Liver (tissue), 2 donors: ENCODE data around the gene TERB2.
"Not testable (repeated sequence)": the region's sequence is repeated elsewhere in the genome, so short reads cannot be mapped to it uniquely, and the experiment has no call there.

Experiments used
- TF ChIP-seq, protein P1 (sequence below): fragments of 150-350 bp; IDR thresholded peaks from 2 replicates; pipeline ENCODE4 v1.5.1; 2017; ENCODE audit warnings: improper control_type of control experiment, low read depth, low read length; ENCODE audit not compliant: missing input control
- TF ChIP-seq, protein P2 (sequence below): IDR thresholded peaks from 2 replicates; pipeline ENCODE4 v1.6.1; 2016; ENCODE audit warnings: antibody characterized with exemption
- TF ChIP-seq, protein P3 (sequence below): IDR thresholded peaks from 2 replicates; pipeline ENCODE4 v1.6.1; 2016; ENCODE audit warnings: antibody characterized with exemption
- donor health status: healthy.

DNA sequence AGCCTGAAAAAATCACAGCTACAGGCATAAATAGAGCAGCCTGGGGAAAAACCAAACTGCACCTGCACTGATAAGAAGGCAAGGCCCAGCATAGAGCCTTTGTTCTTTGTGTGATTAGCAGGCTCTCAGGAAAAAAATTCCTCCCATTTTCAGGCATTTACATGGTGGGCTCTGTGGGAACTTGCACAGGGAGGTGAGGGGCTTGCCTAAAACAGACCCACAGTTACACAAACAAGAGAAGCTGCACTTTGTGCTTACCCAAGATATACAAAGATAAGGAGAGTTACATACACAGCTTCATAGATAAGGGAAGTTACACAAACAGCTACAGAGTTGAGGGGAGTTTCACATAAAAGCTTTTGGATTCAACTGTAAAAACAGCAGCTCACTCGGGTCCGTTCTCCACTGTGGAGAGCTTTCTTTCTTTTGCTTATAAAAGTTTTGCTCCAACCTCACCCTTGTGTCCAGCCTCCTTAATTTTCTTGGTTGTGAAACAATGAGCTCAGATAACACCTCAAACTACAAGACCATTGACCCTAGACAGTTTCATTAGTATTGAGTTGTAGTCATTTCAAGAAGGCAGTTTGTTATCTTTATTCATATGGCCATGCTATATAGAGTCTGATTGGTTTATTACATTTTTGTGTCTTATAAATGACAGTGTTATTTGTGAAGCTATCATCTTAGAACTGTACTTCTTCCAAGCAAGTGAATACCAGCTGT is 23.3 kb downstream of the TERB2 start:
- TF ChIP-seq, protein P1, sequence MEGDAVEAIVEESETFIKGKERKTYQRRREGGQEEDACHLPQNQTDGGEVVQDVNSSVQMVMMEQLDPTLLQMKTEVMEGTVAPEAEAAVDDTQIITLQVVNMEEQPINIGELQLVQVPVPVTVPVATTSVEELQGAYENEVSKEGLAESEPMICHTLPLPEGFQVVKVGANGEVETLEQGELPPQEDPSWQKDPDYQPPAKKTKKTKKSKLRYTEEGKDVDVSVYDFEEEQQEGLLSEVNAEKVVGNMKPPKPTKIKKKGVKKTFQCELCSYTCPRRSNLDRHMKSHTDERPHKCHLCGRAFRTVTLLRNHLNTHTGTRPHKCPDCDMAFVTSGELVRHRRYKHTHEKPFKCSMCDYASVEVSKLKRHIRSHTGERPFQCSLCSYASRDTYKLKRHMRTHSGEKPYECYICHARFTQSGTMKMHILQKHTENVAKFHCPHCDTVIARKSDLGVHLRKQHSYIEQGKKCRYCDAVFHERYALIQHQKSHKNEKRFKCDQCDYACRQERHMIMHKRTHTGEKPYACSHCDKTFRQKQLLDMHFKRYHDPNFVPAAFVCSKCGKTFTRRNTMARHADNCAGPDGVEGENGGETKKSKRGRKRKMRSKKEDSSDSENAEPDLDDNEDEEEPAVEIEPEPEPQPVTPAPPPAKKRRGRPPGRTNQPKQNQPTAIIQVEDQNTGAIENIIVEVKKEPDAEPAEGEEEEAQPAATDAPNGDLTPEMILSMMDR = not testable (repeated sequence)
- TF ChIP-seq, protein P2, sequence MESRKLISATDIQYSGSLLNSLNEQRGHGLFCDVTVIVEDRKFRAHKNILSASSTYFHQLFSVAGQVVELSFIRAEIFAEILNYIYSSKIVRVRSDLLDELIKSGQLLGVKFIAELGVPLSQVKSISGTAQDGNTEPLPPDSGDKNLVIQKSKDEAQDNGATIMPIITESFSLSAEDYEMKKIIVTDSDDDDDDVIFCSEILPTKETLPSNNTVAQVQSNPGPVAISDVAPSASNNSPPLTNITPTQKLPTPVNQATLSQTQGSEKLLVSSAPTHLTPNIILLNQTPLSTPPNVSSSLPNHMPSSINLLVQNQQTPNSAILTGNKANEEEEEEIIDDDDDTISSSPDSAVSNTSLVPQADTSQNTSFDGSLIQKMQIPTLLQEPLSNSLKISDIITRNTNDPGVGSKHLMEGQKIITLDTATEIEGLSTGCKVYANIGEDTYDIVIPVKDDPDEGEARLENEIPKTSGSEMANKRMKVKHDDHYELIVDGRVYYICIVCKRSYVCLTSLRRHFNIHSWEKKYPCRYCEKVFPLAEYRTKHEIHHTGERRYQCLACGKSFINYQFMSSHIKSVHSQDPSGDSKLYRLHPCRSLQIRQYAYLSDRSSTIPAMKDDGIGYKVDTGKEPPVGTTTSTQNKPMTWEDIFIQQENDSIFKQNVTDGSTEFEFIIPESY = not testable (repeated sequence)
- TF ChIP-seq, protein P3, sequence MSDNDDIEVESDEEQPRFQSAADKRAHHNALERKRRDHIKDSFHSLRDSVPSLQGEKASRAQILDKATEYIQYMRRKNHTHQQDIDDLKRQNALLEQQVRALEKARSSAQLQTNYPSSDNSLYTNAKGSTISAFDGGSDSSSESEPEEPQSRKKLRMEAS = not testable (repeated sequence)
